Measurements from ENCODE around the gene ARHGAP19.

The ARHGAP19 gene

GRCh38 chr10:97222326-97222961 lies 70.0 kb downstream of the ARHGAP19 start:
- TF ChIP-seq REST (IDR thresholded peaks at IDR 0.05; ENCODE audit: insufficient replicate concordance, low read depth) (no peak), CTCF (IDR thresholded peaks at IDR 0.05; ENCODE audit: insufficient read depth, low read length) (no peak), SPI1 (IDR thresholded peaks at IDR 0.05; ENCODE audit: borderline replicate concordance, low read depth) (no peak), POLR2AphosphoS5 (IDR thresholded peaks at IDR 0.05; ENCODE audit: low read depth) (no peak), GABPA (IDR thresholded peaks at IDR 0.05; ENCODE audit: low read depth) (no peak)
- DNase-seq (ENCODE audit: low read depth in 1 of 2, low spot score in 1 of 2) = peak in 1 of 2 experiments; percentile 49
- Histone ChIP-seq H3K27me3 (ENCODE audit: insufficient read depth, poor library complexity, severe bottlenecking) (no peaks in the 10 kb centered on the region), H3K27ac (replicated peaks) (no peak overlapping the region), H3K4me3 (replicated peaks; ENCODE audit: insufficient read depth, low read length) (no peak overlapping the region)

- H3K4me3 ChIP-seq (replicated peaks; ENCODE audit: insufficient read depth, low read length) = no peak overlapping the region
- no peak for TF ChIP-seq GABPA (IDR thresholded peaks at IDR 0.05; ENCODE audit: low read depth)
- TF ChIP-seq CTCF (IDR thresholded peaks at IDR 0.05; ENCODE audit: insufficient read depth, low read length) = no peak
- no peak for TF ChIP-seq REST (IDR thresholded peaks at IDR 0.05; ENCODE audit: insufficient replicate concordance, low read depth)
- 0 out of 2 replicates have a peak, but pooled peaks have one; percentile 19 for TF ChIP-seq SPI1 (IDR thresholded peaks at IDR 0.05; ENCODE audit: borderline replicate concordance, low read depth)
- TF ChIP-seq POLR2AphosphoS5 (IDR thresholded peaks at IDR 0.05; ENCODE audit: low read depth) = no peak
- DNase-seq (ENCODE audit: low read depth in 1 of 2, low spot score in 1 of 2) = no peak
- H3K27ac ChIP-seq (replicated peaks) = no peak overlapping the region
- H3K27me3 ChIP-seq (ENCODE audit: insufficient read depth, poor library complexity, severe bottlenecking) = no peaks in the 10 kb centered on the region
Measured at GRCh38 chr10:97220355-97220754, 72.1 kb downstream of the ARHGAP19 start.

GRCh38 chr10:97217299-97217698 lies 75.1 kb downstream of the ARHGAP19 start:
- DNase-seq (ENCODE audit: low read depth in 1 of 2, low spot score in 1 of 2) = peak in 1 of 2 experiments; percentile 40
- Histone ChIP-seq H3K4me3 (replicated peaks; ENCODE audit: insufficient read depth, low read length) (no peak overlapping the region), H3K27ac (replicated peaks) (peak overlapping the region; percentile 42), H3K27me3 (ENCODE audit: insufficient read depth, poor library complexity, severe bottlenecking) (no peaks in the 10 kb centered on the region)
- TF ChIP-seq GABPA (IDR thresholded peaks at IDR 0.05; ENCODE audit: low read depth) = no peak
- no peak for TF ChIP-seq REST (IDR thresholded peaks at IDR 0.05; ENCODE audit: insufficient replicate concordance, low read depth)
- TF ChIP-seq SPI1 (IDR thresholded peaks at IDR 0.05; ENCODE audit: borderline replicate concordance, low read depth) = no peak
- TF ChIP-seq CTCF (IDR thresholded peaks at IDR 0.05; ENCODE audit: insufficient read depth, low read length) = no peak
- TF ChIP-seq POLR2AphosphoS5 (IDR thresholded peaks at IDR 0.05; ENCODE audit: low read depth) = no peak
